Measurements from ENCODE around the gene KCNIP3.
"Not testable (repeated sequence)": the region's sequence is repeated elsewhere in the genome, so short reads cannot be mapped to it uniquely, and the experiment has no call there.

KCNIP3 gene

GRCh38 chr2:95296880-95297487, at the start of gene KCNIP3:
Gene KCNIP3 (plus strand): TSS chr2:95297347. CDS start chr2:95297439, 92 bp downstream.
- no peak for DNase-seq

DNA sequence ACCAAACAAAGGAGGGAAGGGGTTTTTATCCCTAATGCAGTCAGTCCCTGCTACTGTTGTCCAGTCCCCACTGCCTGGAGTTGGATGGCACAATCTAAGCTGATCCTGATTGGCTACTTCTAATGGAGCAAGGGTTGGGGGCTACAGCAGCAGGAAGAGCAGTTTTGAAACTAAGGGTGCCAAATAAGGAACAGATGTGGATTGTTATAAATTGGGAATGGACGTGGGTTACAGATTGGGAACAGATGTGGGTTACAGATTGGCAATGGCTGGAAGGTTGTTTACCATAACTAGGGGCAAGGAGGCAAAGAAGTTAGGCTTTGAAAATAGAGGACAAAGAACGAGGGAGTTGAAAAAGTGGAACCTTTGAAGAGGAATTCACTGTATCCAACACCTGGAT, 38.9 kb upstream of the KCNIP3 start:
- DNase-seq: no peak

DNA sequence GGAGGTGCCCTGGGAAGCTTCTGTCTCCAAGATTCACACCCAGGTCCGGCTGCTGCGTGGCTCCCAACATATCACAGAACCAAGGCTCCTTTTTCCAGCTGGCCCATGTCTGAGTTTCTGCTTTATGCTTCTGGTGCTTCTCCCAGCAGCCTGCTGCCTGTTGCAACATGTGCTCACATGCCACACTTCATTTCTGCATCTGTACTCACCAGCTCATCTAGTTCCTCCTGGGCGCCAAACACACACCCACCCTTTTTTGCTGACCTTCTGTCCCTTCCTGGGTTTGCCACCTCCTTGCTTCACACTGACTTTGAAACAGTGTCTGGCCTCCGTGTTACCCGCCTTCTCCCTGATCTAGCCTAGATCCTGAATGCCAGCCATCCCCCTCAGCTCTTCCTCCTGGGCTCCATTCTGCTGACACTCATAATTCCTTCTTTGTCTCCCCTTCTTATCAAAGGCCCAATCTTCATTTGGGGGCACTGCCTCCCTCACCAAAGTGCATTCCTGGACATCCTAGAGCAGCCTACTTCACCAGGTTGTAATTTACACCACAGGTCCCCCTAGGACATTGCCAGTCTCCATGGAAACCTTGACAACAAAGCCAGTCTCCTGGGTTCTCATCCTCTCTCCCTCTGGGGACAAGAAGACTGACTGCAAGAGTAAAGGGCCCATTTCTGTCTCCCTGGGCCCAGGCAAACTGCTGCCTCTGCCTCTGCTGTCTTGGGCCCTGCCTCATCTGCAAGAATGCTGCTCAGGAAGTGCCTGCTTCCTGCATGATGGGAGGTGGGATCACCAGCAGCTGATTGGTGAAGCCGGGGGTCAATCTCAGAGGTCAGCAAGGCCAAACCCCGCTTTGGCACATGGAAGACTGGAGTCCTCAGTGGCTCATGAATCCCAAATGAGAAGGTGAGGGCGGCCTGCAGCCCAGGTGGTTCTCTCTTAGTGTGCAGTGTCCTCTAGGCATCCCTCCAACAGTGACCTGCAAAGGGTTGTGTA, 36.8 kb upstream of the KCNIP3 start:
- no peak for DNase-seq

DNA sequence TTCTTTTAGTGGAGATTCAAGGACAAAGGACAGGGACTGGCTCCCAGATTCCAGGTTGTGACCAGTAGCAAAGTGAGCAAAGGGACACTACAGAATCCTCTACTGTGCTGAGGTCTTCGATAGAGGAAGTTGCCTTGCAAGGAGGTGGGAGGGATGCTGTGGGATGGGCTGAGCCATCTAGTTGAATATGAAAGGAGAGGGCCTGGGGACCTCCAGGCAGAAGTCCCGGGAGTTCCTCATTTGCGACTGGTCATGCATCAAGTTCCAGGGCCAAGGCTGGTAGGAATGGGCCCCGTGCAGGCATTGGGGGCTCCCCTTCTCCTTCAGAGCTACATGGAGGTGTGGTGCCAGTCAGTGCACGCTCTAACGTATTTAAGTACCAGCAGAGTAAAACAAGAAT, 35.5 kb upstream of the KCNIP3 start:
- DNase-seq: no peak

GRCh38 chr2:95262896-95263542, 34.1 kb upstream of the KCNIP3 start:
- DNase-seq: no peak

- no peak for DNase-seq
These were observed 32.5 kb upstream of the KCNIP3 start for GRCh38 chr2:95264624-95265023.

DNA sequence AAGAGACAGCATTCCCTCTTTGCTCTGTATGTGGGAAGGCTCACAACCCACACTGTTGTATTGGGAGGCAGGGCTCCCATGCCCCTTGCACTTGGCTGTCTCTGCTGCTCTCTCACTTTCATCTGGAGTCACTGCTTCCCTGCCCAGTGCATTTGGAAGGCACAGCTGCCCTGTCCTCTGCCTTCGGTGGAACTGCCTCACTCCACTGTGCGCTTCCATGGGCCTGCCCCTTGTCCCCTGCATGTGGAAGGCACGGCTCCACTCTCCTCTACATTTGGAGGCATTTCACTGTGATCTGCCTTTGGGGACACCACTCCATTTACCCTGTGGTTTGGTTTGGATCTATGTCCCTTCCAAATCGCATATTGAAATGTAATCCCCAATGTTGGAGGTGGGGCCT, 32.0 kb upstream of the KCNIP3 start:
- DNase-seq: no peak

GRCh38 chr2:95266781-95267430, 30.2 kb upstream of the KCNIP3 start:
- no peak for DNase-seq

- no peak for DNase-seq
These were observed 29.5 kb upstream of the KCNIP3 start for GRCh38 chr2:95267458-95268210.

DNA sequence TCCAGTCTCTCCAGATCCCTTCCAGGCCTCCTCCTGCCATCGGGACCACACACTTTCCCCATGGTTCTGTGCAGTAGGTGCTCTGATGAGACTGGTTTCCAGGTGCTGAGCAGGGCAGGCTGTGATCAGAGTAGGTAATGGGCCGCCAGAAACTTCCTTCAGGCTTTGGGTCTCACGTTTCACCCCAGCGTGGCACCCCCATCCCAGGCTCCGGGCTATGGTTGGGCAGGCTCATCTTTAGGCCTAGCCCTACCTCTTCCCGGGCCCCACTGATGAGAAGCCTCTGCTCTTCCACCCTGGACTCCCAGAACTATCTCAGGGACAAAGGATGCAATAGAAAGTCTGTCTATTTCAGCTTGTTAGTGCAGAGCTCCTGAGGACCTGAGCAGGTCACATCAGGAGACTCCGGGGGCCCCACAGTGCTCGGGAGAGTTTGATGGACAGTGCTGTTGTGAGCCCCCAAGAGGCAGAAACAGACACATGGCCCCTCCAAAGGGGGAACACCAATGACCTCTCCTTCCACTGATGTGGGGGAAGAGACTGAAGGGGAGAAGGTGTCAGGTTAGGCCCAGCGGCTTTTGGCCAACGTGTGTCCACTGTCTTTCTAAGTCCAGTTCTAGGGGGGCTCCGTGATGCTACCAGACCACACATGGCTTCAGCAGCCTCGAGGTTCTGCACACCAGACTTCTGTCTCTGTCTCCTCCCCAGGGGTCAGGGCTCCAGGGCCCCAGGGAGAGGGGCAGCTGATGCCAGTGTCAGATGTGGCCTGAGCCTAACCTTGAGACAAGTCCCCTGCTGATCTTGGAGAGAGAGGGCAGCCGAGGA, 28.7 kb upstream of the KCNIP3 start:
- DNase-seq: no peak

DNA sequence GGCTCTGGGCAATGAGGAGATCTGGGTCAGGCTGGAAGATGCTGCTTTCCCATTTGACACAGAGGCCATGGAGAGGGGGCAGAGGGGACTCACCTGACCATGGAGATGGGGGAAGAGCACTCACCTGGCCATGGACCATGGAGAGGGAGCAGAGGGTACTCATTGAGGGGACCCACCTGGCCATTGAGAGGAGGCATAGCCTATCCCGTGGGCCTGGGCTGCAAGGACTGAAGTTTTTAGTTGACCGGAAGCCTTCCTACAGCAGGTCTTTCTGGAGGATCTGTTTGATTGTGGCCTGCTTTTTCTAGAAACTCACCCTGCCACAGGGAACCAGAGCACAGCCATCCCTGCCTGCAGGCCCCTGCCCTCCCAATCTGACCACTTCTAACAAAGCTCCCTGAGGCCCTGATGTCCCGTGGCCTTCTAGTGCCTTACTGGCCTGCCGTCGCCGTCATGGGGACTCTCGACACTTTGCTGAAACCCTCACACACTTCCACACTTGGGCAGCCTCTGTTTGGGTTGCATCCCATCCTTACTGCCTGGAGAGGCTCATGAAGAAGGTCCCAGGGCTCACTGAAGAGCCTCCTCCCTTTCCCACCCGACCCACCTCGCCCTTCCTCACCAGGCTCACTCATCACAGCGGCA, 28.0 kb upstream of the KCNIP3 start:
- DNase-seq: no peak

DNA sequence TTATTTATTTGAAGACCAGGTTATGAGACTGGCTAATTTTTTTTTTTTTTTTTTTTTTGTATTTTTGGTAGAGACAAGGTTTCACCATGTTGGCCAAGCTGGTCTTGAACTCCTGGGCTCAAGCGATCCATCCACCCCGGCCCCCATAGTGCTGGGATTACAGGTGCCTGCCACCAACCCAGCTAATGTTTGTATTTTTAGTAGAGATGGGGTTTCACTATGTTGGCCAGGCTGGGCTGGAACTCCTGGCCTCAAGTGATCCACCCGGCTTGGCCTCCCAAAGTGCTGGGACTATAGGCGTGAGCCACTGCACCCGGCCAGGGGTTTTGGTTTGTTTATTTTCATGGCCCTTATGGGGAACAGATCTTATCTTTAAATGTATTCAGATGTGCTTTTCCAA, 27.4 kb upstream of the KCNIP3 start:
- DNase-seq: not testable (repeated sequence)

DNA sequence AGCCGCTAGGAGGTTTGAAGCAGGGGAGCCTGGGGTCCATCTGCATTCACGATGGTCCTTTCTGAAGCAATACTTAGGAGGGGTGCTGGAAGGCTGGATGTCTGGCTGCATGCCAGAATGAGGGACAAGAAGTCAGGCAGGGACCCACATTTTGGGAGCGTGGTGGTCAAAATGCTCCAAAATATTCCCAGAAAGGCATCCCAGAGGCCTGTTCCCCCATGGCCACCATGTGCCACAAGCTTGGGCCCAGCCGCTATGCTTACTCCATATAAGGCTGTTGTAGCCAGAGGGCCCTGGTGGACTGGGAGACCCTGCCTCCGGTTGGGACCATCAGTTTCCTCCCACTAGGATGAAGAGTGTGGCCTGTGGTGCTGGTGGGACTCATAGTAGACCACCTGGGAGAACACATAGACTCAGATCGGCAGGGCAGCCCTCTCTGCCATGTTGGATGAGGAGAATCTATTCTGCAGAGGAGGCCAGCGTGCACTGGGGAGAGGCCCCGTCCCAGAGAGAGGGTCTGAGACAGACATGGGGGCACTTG, 26.5 kb upstream of the KCNIP3 start:
- DNase-seq: no peak

DNA sequence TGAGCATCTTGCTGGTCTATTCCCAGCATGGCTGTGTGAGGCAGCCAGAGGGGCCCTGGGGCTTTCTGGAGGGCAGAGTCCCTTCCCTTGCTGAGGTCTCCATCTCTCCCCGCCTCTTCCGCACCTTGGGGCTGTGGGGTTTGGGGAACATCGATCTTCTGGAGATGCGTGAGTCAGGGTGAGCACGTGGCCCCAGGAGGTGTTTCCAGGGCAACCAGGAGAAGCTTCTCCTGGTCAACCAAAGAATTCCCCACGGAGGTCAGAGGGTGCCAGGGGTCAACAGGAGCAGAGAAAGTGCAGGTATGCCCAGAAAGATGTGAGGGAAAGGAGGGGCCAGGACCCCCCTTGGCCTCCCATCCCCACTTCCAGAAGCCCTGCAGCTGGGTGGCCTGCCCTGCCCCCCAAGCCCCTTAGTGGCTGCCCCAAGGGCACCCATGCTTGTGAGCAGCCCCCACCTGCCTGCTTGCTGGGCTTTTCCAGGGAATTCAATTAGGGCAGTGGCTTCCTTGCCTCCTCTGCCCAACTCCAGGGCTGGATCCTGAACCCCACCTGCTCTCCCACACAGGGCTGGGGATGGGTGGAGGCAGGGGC, 25.7 kb upstream of the KCNIP3 start:
- no peak for DNase-seq

GRCh38 chr2:95272299-95272751, 24.8 kb upstream of the KCNIP3 start:
- DNase-seq: no peak

- DNase-seq: no peak
These were observed 24.4 kb upstream of the KCNIP3 start for GRCh38 chr2:95272781-95273180.

GRCh38 chr2:95273566-95274290, 23.4 kb upstream of the KCNIP3 start:
- DNase-seq: no peak

DNA sequence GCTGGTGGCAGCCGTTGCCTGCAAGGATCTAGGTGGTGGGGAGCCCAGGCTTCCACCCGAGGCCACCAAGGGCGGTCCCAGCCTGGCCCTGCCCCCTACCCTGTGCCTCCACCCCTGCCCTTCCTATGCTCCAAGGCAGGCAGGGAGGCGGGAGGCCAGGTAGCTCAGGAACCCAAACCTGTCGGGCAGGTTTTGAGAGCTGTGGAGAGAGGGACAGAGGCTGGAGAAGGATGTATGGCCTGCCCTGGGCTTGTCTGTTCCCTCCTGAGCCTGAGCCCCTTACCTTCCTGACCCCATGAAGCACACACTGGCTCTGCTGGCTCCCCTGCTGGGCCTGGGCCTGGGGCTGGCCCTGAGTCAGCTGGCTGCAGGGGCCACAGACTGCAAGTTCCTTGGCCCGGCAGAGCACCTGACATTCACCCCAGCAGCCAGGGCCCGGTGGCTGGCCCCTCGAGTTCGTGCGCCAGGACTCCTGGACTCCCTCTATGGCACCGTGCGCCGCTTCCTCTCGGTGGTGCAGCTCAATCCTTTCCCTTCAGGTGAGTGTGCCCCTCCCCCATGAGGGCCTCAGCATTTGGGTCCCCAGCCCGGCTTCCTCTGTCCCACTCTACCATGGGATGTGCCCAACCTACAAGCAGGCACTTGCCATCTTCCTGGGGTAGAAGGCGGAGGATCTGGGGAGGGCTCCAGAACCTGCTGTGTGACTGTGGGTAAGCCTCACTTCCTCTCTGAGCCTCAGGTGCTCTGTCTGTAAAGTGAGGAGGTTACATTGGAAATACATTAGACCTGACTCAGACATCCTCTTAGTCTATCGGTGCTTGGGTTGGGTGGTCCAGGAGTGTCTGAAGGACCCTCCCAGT, 22.6 kb upstream of the KCNIP3 start, which contains the start of gene PROM2:
Gene PROM2 (plus strand): TSS at position 159 of the 860 bp plus-strand sequence. CDS start 137 bp downstream, at position 296.
- DNase-seq: no peak
